Stimulated activated CD8-positive, alpha-beta memory T cell treated with anti-CD3 and anti-CD28 coated beads, Interleukin-12 subunit alpha, Interleukin-12 subunit beta, amount 100 ng/mL, for 24 hours (primary cell): ENCODE measurements around the gene VSIG2.
"Not testable (repeated sequence)": the region's sequence is repeated elsewhere in the genome, so short reads cannot be mapped to it uniquely, and the experiment has no call there.

Experiments used
- DNase-seq: peaks from one replicate; pipeline ENCODE4 v3.0.0-alpha.2; 2020; ENCODE audit errors: extremely low read depth

The VSIG2 gene

DNA sequence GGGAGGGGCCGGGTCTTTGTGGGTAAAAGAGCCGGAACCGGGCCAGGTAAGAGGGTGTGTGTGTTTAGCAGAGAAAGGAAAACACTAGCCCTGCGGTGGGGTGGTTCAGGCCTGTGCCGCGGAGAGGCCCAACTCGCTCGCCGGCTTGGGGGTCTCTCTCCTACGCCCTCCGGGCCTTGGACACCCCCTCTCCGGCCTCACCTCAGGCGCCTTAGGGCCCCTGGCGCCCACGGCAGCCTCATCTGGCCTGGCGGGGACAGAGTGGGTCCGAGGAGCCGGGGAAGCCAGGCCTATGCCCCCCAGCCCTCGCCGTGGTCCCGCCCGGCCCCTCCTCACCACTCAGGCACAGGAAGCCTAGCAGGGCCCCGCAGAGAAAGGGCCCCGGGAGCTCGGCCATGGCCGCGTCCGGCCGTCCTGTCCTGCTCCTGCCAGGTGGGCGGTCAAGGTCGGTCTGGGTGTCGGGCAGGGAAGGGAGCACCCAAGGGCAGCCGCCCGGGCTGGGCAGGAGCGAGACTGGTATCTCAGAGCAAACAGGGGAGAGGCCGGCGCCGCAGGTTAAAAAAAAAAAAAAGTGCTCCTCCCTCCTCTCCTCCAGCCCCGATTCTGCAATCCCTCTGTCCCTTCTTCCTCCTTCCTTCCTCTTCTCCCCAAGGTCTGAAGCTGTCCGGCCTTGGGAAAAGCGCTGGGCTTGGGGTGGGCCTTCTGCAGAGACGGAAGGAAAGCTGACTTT is at the start of gene VSIG2:
Gene VSIG2 (minus strand): TSS at position 515 of the 730 bp plus-strand sequence. CDS start 118 bp downstream, at position 397.
- no peak for DNase-seq

- DNase-seq, result no peak
Measured at GRCh38 chr11:124801014-124801413, 49.0 kb upstream of the VSIG2 start.

GRCh38 chr11:124800226-124800929 is 48.3 kb upstream of the VSIG2 start, which contains the start of gene MSANTD2:
Gene MSANTD2 (minus strand): TSS chr11:124800406. CDS start chr11:124800380, 26 bp downstream.
- DNase-seq, result peak; percentile 56

- DNase-seq, result no peak
Measured at GRCh38 chr11:124799348-124800225, 47.5 kb upstream of the VSIG2 start.

GRCh38 chr11:124798991-124799347 is 46.9 kb upstream of the VSIG2 start:
- no peak for DNase-seq

DNA sequence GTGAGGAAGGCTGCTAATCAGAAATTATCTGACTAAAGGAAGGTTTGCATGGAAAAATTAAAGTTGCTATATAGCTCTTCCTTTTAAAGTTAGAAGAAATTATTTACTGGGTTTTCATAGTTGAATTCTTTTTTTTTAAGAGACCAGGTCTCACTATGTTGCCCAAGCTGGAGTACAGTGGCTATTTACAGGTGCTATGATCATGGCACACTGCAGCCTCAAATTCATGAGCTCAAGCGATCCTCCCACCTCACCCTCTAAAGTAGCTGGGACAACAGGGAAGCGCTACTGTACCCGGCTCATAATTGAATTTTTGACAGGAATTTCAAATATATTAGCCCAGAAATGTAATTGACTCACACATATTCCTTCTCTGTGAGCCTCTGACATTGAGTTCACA is 44.3 kb upstream of the VSIG2 start:
- DNase-seq, result no peak

GRCh38 chr11:124793466-124794278 is 41.6 kb upstream of the VSIG2 start:
- no peak for DNase-seq

DNA sequence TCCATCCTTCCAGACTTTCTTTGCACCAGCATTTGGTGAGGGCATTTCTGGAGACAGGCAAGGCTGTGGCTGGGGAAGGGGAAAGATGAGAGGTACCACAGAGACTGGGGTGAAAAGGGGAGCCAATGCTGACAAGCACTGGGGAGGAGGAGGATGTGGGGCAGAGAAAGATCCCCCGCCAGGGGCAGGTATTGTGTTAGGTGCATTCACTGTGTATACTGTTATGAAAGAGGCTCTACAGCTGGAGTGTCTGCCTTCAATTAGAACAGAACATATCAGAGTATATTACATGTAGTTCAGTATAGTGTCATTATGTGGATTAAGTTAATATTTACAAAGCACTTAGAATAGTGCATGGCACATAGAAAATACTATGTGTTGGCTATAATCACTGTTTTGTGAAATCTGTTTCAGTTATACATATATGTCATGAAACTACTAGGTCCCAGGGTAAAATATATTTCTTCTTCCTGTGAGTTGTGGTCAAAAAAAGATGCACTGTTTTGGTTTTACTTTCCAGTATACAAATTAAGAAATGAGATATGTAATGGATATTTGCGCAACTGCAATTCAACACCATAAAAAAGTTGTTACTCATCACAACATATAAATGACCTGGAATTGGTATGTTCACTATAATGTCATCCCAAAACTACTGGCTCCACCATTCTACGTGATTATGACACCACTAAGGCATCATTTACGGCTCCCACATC is 39.7 kb upstream of the VSIG2 start:
- no peak for DNase-seq

DNA sequence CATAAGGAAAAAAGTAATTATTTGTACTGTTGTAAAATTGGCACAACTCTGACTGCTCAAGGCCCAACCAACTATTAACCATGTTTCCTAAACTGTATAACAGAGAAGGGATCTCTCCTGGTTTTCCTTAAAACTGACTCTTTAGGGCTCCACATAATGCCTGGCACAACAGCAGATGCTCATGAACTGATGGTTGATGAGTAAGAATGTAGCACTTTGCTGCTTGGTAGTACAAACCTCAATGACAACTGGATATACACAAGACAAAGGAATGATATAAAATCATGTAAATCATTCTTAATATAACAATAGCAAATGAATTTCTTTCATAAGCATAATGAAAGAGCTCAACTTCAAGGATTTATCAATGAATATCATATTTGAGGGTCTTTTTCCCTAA is 36.5 kb upstream of the VSIG2 start:
- no peak for DNase-seq

DNA sequence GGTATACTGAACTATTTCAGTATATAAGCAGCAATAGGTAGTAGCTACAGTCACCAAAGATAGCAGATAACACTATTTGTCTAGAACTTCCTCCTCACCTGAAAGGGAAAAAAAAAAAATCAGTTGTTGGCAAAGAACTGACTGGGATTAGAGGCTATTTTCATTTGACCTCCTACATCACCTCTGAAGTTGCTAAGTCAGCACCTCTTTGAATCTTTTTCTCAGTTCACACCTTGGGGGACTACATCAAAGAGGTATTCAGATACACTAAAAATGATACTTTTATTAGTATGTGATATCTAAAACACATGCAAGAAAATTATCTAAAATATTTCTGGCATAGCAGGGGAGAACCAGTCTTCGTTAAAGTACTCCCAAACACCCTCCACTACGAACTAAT is 32.0 kb upstream of the VSIG2 start:
- DNase-seq, result no peak

DNA sequence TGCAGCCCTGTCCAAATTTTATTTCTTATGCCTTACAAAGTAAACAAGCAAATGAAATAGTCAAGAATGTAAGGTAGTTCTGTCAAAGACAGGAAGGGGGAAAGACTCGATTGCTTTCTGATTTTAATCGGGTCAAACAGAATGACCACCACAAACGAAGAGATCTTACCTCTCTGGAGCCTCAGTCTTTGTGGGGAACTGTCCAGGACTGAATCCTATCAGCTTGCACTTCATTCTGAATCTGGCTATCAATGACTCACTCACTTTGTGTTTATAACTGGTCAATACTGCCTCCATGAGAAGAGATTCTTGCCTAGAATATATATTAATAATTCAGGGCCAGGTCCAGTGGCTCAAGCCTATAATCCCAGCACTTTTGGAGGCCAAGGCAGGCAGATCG is 30.9 kb upstream of the VSIG2 start:
- DNase-seq, result no peak

DNA sequence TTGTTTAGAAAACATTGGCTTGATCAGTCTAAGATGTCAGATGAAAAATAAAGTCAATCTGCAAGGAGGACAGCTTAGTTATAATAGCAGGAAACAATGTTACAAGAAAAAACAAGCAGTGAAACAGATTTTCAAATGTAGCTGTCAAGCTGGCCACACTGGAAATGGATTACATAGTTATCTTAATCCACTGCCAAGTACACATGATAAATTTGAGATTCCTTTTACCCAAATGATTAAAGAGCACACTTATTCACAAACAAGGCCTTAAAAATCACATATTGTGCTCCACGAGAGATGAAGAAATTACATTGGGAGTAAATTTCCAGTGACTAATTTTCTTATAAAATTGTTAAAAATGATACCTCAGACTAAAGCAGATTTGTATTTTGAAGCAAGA is 27.5 kb upstream of the VSIG2 start:
- no peak for DNase-seq

DNA sequence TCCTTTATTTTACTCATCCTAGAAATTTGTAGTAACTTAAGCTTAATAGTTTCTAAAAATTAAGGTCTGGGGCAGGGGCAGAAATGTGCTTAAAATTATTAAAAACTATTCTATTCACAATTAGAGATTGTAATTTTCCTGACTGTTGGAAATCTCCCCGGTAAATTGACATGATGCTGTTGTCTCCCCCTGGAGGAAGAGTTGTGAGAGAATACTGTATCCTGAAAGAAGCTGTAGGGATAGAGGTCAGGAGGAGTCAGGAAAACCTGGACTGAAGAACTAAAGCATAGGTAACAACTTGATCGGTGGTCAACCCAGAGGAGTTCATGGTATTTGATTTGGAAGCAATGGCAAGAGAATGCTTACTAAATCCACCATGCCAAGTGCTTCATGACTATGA is 26.2 kb upstream of the VSIG2 start:
- DNase-seq, result no peak

DNA sequence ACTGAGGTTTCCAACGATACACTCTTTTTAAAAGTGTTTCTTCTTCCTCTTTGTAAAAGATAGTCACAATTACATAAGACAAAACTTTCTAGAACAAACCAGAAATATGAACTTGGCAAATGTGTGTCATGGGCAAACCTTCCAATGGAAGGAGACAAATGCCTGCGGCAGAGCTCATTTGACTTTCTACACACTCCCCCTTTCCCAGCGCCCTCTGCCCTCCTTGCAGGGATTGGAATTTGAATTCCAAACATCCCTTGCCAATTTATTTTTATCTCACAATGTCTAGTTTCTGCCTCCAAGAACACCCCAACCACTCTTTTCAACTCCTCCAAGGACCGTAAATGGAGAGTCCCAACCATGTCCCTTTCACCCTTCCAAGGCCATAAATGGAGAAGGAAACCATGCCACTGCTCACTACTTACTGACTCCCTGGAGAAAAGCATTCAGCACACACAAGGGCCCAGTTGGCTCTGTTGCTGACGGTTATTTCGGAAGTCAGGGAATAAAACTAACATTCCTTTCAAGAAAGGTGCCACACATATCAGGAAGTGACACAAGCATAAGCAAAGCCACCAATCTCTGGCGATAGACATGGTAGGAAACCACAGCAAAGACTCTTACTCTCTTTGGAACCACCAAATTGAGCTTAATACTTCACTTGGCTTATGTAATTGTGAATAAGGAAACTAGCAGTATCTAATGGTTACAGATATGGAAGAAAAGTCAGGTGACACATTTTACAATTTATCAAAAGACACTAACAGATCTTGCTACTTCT is 25.0 kb upstream of the VSIG2 start:
- DNase-seq, result no peak

DNA sequence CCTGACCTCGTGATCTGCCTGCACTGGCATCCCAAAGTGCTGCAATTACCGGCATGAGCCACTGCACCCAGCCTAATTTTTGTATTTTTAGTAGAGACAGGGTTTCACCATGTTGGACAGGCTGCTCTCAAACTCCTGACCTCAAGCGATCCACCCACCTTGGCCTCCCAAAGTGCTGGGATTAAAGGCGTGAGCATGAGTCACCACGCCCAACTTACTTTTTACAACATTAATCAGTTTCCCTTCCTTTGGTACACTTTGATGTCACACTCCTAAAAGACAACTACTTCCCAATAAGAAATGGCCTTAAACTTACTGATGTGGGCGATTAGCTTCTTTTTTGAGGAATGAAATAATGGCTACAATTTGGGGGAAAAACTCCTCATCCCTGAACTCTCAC is 18.9 kb upstream of the VSIG2 start:
- not testable (repeated sequence) for DNase-seq

DNA sequence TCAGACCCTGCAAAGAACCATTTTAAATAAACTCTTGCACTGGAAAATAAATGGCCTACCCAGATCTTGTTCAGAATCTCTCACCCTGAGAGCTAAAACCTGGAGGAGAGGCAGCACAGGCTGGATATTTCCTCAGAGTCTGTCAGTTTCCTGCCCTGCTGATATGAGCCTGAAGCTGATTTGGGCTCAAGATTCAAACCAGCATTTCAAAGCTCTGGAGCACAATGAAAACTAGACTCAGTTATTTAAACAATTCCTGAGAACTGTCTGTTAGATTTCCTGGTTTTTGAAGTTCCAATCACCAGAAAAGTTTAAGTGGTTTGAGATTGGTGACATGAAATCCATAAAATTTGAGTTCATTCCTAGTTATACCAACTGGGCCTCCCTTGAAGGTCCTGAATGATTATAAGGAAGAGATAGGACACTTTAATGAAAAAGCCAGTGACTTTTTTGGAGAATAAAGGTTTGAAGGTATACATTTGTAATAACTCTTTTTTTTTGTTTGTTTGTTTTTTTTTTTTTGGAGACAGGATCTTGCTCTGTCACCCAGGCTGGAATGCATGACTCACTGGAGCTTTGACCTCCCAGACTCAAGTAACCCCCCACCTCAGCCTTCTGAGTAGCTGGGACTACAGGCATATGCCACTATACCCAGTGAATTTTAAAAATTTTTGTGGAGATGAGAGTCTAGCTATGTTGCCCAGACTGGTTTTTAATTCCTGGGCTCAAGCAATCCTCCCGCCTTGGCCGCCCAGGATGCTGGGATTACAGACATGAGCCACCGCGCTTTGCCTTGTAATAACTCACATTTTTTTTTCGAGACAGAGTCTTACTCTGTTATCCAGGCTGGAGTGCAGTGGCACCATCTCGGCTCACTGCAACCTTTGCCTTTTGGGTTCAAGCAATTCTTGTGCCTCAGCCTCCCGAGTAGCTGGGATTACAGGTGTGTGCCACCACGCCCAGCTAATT is 18.0 kb upstream of the VSIG2 start:
- no peak for DNase-seq

DNA sequence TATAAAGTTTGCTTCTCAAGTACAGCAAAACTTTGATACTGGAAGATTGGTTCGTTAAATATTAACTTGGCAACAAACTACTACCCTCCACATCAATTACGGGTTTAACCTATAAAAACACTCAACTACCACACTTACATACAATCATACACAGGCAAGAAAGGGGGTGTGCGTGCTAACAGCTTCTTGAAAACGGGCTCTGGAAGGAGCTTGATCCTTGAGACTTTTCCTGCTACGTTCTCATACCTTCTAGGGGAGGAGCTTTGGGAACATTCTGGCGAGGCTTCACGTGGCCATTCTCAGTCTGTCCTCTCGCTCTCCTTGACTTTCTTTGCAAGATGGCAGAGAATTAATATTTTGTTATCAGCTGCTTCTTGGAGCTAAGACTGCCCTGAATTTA is 16.9 kb upstream of the VSIG2 start:
- no peak for DNase-seq

DNA sequence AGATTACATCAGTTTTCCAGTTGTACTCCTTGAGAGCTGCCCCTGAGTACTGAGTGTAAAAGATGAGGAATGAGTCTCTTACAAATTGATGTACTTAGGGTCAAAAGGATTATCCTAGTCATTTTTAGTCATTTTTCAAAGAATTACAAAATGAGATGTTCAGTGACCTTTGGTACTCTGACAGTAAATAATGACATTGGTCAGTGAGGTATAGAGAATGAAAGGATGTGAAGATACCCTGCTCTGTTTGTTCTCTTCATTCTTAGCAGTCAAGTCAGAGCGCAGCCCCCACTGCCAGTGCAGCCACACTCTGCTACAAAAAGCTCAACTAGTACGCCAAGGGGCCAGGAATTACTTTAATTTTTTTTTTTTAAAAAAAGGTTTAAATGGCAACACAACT is 14.1 kb upstream of the VSIG2 start:
- DNase-seq, result no peak
